HepG2 (cell line): ENCODE measurements around the gene MSI2.

ENCODE experiments used
- CREB1 ChIP-seq, 2 experiments: fragments of 450-650 bp in 1 of 2; IDR thresholded peaks; 2 replicates each; pipeline ENCODE4 v1.6.1; 2016 to 2017; ENCODE audit warnings: control low read depth in 1 of 2, mild to moderate bottlenecking in 1 of 2, missing compliant biosample characterization in 1 of 2, missing genetic modification characterization in 1 of 2
- EZH2 ChIP-seq: conservative IDR thresholded peaks from 2 replicates; pipeline ENCODE4 v1.6.1; 2012; ENCODE audit warnings: mild to moderate bottlenecking, low read depth, low read length, moderate library complexity

DNA sequence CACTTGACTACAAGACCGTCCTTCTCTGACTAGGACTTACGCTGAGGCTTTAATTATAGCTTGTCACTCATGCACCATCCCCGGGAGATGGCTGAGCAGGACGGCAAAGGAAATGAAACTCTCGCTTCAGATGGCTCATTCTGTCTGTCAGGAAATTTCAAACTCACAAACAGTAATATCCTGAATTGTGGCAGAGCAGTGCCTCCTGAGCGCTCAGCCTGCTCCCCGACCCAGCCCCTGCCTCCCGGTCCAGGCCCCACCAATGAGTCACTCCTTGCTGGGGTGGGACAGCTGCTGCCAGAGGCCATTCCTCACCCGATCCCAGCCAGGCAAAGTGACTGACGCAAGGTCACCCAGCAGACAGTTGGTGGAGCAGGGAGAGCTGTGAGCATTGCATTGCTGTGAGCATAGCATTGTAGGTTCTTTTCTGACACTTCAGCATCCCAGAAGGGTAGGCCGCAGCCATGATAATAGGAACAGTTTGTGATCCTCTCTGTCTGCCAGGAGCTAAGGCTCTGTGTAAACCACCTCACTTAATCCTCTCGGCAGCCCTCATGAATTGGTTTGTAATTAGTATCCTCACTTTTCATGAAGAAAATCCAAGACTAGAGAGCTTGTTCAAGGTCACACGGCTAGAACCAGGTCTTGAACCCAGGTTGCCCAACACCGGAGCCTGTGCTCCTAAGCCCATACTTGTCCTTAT lies 467.9 kb downstream of the MSI2 start:
- TF ChIP-seq EZH2 (no peak), CREB1 (IDR thresholded peaks at IDR 0.05) (no peak), CREB1 (CRISPR knock-in tag; IDR thresholded peaks at IDR 0.05) (no peak)
